Brain pericyte (primary cell): ENCODE data around the gene GLRA3.
"Not testable (repeated sequence)": the region's sequence is repeated elsewhere in the genome, so short reads cannot be mapped to it uniquely, and the experiment has no call there.

Experiments used
- DNase-seq: peaks from one replicate; pipeline ENCODE4 v3.0.0-alpha.2; 2012; ENCODE audit warnings: low read depth, low spot score

GLRA3 gene

DNA sequence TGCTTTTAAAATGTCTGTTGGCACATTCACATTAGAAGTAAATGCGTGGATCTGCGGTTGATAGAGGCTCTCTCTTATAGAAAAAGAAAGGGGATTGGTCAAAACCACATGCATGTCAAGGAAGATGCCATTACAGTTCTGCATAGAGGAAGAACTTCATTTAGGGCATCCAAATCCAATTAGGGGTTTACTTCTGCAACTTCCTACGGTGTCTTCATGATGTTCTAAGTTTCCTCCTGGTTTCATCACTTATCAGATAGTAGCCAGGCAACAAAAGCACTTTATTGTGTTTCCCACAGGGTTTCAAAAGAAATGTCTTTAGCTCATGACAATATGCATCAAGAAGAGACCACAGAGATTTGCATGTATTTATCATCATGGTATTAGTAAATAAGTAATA, 170.8 kb downstream of the GLRA3 start:
- DNase-seq, result no peak

GRCh38 chr4:174657472-174657871, 171.6 kb downstream of the GLRA3 start:
- no peak for DNase-seq

DNA sequence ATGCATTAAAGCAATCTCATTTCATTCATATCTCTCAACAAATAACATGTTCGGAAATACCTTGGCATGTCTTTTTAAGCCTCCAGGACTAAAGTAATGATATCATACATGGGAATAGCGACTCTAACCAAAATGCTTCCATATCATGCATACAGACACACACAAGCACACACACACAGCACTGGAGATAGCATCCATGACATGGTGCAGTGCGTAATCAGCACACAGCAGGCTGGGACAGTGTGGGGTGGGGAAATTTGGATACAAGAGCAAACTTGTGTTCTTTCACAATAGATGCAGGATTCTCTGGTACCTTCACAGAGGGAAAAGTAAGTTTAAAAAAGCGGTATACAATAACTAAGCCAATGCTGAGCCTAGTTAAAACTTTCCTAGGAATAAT, 174.4 kb downstream of the GLRA3 start:
- no peak for DNase-seq

- DNase-seq, result no peak
These were observed 178.2 kb downstream of the GLRA3 start for GRCh38 chr4:174650711-174651355.

GRCh38 chr4:174648812-174649211, 180.2 kb downstream of the GLRA3 start:
- no peak for DNase-seq

GRCh38 chr4:174646326-174646725, 182.7 kb downstream of the GLRA3 start:
- DNase-seq, result no peak

DNA sequence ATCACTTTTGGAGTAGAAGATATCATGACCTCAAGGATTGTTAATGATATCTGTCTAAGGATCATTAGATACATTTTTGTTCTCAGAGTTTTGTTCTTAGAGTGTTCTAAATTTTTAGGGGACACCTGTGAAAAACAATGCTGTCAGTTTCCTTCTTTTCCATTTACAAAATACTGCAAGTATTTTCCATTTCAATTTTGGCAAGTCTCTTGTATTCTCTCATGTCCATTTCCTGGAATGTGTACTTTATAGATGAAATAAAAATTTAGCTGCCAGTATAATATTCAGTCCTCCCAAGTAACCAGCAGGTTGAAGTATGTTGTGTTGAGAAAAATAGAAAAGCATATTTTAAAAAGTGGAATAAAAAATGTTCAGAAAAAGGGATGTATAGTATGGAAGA, 188.9 kb downstream of the GLRA3 start:
- no peak for DNase-seq

- DNase-seq, result no peak
These were observed 193.3 kb downstream of the GLRA3 start for GRCh38 chr4:174635732-174636131.

DNA sequence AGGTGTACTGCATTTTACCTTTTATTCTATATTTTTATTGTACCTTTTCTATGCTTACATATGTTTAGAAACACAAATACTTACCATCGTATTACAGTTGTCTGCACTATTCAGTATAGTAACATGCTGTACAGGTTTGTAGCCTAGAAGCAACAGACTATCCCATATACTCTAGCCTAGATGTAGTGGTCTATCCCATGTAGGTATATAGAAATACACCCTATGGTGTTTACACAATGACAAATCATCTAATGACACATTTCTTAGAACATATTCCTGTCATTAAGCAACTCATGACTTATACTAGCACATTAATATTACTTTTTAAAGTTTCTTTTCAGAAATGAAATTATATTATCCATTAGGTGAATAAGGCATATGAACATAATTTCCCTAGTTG, 195.6 kb downstream of the GLRA3 start:
- no peak for DNase-seq

GRCh38 chr4:174631901-174632758, 196.9 kb downstream of the GLRA3 start:
- DNase-seq, result no peak

DNA sequence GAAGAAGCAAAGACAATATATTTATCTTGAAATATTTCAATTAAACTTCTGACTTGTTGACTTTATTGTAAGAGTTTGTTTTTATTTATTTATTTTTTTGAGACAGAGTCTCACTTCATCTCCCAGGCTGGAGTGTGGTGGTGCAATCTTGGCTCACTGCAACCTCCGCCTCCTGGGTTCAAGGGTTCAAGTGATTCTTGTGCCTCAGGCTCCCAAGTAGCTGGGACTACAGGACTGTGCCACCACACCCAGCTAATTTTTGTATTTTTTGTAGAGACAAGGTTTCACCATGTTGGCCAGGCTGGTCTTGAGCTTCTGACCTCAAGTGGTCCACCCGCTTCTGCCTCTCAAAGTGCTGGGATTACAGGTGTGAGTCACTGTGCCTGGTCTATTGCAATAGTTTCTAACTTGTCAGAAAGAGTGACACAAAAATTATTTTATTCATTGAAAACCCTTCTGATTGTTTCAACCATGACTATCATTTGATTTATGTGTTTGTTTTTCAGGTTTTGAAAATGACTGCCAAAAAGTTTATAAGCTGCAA, 199.1 kb downstream of the GLRA3 start:
- DNase-seq, result not testable (repeated sequence)

DNA sequence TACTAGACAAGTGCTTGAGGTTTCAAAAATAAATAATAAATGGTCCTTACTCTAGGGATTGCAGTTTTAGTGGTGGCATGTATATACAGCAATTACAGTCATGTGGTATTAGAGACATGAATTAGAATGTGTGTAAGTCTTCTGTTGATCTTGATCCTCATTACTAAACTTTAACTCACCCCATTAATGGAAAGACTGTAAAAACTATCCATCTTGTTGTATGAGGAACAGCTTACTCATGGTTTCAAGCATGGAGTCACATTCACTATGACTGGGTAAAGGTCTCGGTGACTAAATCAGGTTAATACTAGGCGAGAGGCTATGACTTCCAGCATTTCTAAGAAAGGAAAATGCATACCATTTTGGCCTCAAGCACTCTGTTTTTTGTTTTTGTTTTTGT, 199.8 kb downstream of the GLRA3 start:
- no peak for DNase-seq

- DNase-seq, result no peak
These were observed 200.9 kb downstream of the GLRA3 start for GRCh38 chr4:174628191-174628590.

GRCh38 chr4:174627473-174627872, 201.6 kb downstream of the GLRA3 start:
- DNase-seq, result no peak

DNA sequence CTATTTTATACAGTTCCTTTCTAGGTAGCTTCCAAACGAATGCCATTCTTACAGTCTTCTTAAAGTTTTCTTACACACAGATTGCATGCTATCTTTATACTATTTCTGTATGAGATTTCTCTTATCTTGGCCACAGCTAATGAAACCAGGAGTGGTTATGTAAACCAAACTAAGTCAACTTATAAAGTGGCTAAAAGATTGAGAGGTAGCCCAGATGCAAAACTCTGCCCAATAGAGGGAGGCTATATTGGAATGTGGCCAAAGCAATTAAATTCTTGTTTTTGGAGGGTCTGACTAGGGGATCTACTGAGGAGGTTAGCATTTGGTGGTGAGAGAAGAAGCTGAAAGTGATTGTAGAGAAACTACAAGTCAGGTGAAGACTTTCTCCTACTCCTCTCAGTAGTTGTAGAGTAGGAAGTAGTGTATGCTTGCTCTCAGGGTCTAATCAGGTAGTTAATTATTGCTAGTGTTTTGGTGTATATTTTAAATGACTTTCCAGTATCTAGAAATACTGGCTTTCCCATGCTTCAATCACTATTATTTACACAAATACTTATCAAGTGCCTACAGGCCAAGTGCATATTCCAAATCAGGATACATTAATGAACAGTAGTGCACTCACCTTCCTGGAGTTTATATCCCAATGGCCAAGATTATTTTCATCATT, 202.6 kb downstream of the GLRA3 start:
- DNase-seq, result no peak

- no peak for DNase-seq
These were observed 212.4 kb downstream of the GLRA3 start for GRCh38 chr4:174616661-174617060.

DNA sequence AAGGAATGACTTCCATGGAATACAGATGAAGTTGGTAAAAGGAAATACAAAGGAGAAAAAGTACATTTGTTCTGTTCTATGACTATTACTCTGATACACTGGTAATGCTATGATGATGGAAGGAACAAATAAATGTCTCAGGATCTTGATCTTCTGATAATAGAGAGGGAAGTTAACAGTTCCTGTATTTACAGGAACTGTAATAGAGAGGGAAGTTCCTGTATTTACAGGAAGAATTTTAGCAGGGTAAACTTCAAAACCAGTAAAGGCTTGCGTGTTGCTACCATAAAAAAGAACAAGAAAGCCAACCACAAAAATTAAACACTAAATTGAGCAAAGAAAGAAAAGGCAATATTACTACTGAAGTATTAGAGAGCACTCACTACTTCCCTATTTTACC, 215.1 kb downstream of the GLRA3 start:
- DNase-seq, result no peak

- no peak for DNase-seq
These were observed 217.3 kb downstream of the GLRA3 start for GRCh38 chr4:174611792-174612191.

- no peak for DNase-seq
These were observed 221.3 kb downstream of the GLRA3 start for GRCh38 chr4:174607792-174608191.

DNA sequence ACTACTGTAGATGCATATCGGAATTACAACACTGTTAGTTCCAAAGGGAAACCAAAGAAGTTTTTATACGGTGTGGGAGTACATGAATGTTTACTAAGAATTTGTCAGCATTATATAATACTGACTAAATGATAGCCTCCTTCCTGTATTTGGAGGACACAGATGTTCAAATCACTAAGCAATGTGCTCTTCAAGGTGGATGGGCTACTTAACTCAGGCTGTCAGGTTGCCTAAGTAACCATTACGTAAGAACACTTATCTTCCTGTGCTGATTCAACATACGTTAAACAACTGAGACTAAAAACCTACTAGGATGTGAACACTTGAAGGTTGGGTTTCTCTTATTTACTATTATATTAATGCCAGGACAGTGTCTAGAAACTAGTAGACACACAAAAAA, 224.8 kb downstream of the GLRA3 start:
- DNase-seq, result no peak

GRCh38 chr4:174600391-174600790, 228.7 kb downstream of the GLRA3 start:
- DNase-seq, result no peak

GRCh38 chr4:174598800-174599199, 230.2 kb downstream of the GLRA3 start:
- DNase-seq, result no peak
